K562 (cell line): ENCODE results near the gene HOXB7. TPM values are rescaled to one million over a fixed set of nuclear protein-coding genes. Genes with fewer than 3 reads are reported as not detected.
A peak's percentile ranks its signal among the peaks of the same experiment; 100 is the strongest.

Source experiments
- ATF2 ChIP-seq: sonication (generic); formaldehyde crosslinking; IDR thresholded peaks from 2 replicates; pipeline ENCODE4 v1.8.1; 2022; ENCODE audit warnings: missing genetic modification reagents
- BRD4 ChIP-seq: fragments of 200-600 bp; sonication (generic); IDR thresholded peaks from 2 replicates; pipeline ENCODE4 v1.6.1; 2017; ENCODE audit warnings: inconsistent platforms
- DIDO1 ChIP-seq: fragments of 450-650 bp; IDR thresholded peaks from 2 replicates; pipeline ENCODE4 v1.6.1; 2016; ENCODE audit warnings: low read depth, missing biosample characterization, missing genetic modification characterization
- FOXP4 ChIP-seq: sonication (generic); formaldehyde crosslinking; IDR thresholded peaks from 2 replicates; pipeline ENCODE4 v1.8.0; 2022; ENCODE audit warnings: mild to moderate bottlenecking, missing genetic modification reagents, borderline replicate concordance
- HES1 ChIP-seq: fragments of 450-650 bp; IDR thresholded peaks from 2 replicates; pipeline ENCODE4 v1.6.1; 2016; ENCODE audit warnings: low read depth, mild to moderate bottlenecking, moderate library complexity
- HNRNPLL ChIP-seq: fragments of 200-400 bp; formaldehyde crosslinking; IDR thresholded peaks from 2 replicates; pipeline ENCODE4 v1.6.1; 2017; ENCODE audit warnings: low read length, low read depth, mild to moderate bottlenecking; ENCODE audit not compliant: poor library complexity, severe bottlenecking
- NR0B1 ChIP-seq: fragments of 450-650 bp; IDR thresholded peaks from one replicate; pipeline ENCODE4 v1.6.1; 2018; ENCODE audit warnings: mild to moderate bottlenecking, moderate library complexity; ENCODE audit not compliant: partially characterized antibody
- PCBP1 ChIP-seq: fragments of 200-400 bp; formaldehyde crosslinking; IDR thresholded peaks from 2 replicates; pipeline ENCODE4 v1.6.1; 2018; ENCODE audit warnings: mild to moderate bottlenecking, low read depth, low read length; ENCODE audit not compliant: poor library complexity, severe bottlenecking
- RAD51 ChIP-seq: fragments of 450-650 bp; IDR thresholded peaks from 2 replicates; pipeline ENCODE4 v1.7.1; 2016; ENCODE audit warnings: low read depth, mild to moderate bottlenecking, borderline replicate concordance
- REST ChIP-seq, 2 experiments: fragments of 450-650 bp; formaldehyde crosslinking in 1 of 2; IDR thresholded peaks; 2 replicates each; pipeline versions ENCODE4 v1.4.0 to v1.6.1; 2014 to 2020; ENCODE audit warnings: mild to moderate bottlenecking in 2 of 2, borderline replicate concordance in 1 of 2, low read depth in 1 of 2
- SMARCC2 ChIP-seq: fragments of 450-650 bp; IDR thresholded peaks from 2 replicates; pipeline ENCODE4 v1.6.1; 2017; ENCODE audit warnings: antibody characterized with exemption, moderate library complexity, mild to moderate bottlenecking, low read depth
- polyA plus RNA-seq, 8 experiments: library from polyadenylated mRNA; depleted of rRNA in 4 of 8; stranded (reverse) in 5 of 8; unstranded in 3 of 8; fragments of >200 nt; fragmentation: Nextera tagmentation in 2 of 8; fragmentation: Illumina TruSeq in 1 of 8; extraction: Ambion mirVana in 2 of 8; extraction: Trizol in 1 of 8; gene quantifications; 2 replicates each; pipeline versions ENCODE4 v1.2.1 to v1.2.3, GENCODE V29; 2011 to 2014; ENCODE audit warnings: inconsistent platforms in 1 of 8, missing spikeins in 1 of 8
- total RNA-seq, 7 experiments: library from RNA; depleted of rRNA in 6 of 7; stranded (reverse); fragments of >200 nt in 6 of 7; fragmentation: Illumina TruSeq in 2 of 7; extraction: Trizol in 2 of 7; gene quantifications; 2 replicates each; pipeline versions ENCODE4 v1.2.1 to v1.2.3, GENCODE V29; 2011 to 2021; ENCODE audit warnings: low replicate concordance in 1 of 7

HOXB7 gene
- total and polyA plus RNA-seq, 9 of the 15 experiments (the other 6 are each of a cell fraction or from before 2014, with no cell fraction given), result 5.5 to 16.7 (median 8.3) TPM

GRCh38 chr17:48610282-48611211 is at the start of gene HOXB7 (continued):
- TF ChIP-seq FOXP4 (CRISPR knock-in tag), result no peak
- no peak for TF ChIP-seq DIDO1 (tag)
- peak; percentile 39 for TF ChIP-seq HNRNPLL
- peak; percentile 91 for TF ChIP-seq REST (IDR thresholded peaks at IDR 0.05; ENCODE audit: borderline replicate concordance)
- no peak for TF ChIP-seq REST (CRISPR knock-in tag; IDR thresholded peaks at IDR 0.05; ENCODE audit: low read depth)
- peak; percentile 79 for TF ChIP-seq PCBP1
- TF ChIP-seq RAD51, result peak; percentile 100
- no peak for TF ChIP-seq SMARCC2
- TF ChIP-seq BRD4, result 0 out of 2 replicates have a peak, but pooled peaks have one; percentile 8
- no peak for TF ChIP-seq ATF2 (CRISPR knock-in tag)
- no peak for TF ChIP-seq NR0B1
- TF ChIP-seq HES1, result no peak
